ENCODE data around the gene PARN. TPM values are rescaled to one million over a fixed set of nuclear protein-coding genes. Genes with fewer than 3 reads are reported as not detected.

The PARN gene
- total and polyA plus RNA-seq, 4 donors = 12.3 to 44.4 (median 25.2) TPM

DNA sequence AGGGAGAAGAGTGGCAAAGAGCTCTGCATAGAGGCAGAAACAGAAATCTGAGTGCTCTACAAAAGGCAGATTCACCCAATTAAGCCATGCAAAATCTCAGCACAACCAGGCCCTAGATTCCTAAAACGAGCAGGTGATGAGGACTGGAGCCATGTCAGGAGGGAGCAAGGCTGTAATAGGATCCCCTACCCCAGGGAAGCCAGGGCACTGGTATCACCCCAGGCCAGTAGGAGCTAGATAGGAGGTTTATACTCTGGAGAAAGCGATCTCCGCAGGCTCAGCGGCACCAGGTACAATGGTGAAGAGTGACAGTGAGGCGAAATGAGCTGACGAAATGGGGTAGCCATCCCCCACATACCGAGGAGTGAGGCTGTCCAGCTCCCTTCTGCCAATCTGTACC lies 171.5 kb downstream of the PARN start:
- DNase-seq (no peak), ATAC-seq (ENCODE audit: insufficient read depth, low FRiP score) (no peak)
- Histone ChIP-seq H3K27me3 (ENCODE audit: control insufficient read depth in 3 of 3, insufficient read depth in 3 of 3, low read length in 2 of 3) (no peaks in the 10 kb centered on the region), H3K9me3 (ENCODE audit: control insufficient read depth in 4 of 4, insufficient read depth in 3 of 4, low read length in 3 of 4) (peaks cover 0 to 1% (median 0%) of the 10 kb centered on the region in 4 donors), H3K4me3 (no peak overlapping the region), H3K27ac (ENCODE audit: low read depth in 1 of 2, low read length in 1 of 2) (no peak overlapping the region), H3K9ac (ENCODE audit: insufficient read depth in 1 of 2, low read length in 2 of 2) (no peak overlapping the region), H3K36me3 (ENCODE audit: control insufficient read depth in 4 of 4, insufficient read depth in 4 of 4, low read length in 4 of 4) (peaks cover 0 to 5% (median 0%) of the 10 kb centered on the region in 4 donors), H3K4me1 (ENCODE audit: control insufficient read depth in 5 of 5, insufficient read depth in 5 of 5, low read length in 5 of 5) (peaks cover 0 to 8% (median 0%) of the 10 kb centered on the region in 5 donors)
- WGBS, 2 donors = 91 to 100% methylated on average over 7 of the region's 7 CpGs
- TF ChIP-seq, protein P1, sequence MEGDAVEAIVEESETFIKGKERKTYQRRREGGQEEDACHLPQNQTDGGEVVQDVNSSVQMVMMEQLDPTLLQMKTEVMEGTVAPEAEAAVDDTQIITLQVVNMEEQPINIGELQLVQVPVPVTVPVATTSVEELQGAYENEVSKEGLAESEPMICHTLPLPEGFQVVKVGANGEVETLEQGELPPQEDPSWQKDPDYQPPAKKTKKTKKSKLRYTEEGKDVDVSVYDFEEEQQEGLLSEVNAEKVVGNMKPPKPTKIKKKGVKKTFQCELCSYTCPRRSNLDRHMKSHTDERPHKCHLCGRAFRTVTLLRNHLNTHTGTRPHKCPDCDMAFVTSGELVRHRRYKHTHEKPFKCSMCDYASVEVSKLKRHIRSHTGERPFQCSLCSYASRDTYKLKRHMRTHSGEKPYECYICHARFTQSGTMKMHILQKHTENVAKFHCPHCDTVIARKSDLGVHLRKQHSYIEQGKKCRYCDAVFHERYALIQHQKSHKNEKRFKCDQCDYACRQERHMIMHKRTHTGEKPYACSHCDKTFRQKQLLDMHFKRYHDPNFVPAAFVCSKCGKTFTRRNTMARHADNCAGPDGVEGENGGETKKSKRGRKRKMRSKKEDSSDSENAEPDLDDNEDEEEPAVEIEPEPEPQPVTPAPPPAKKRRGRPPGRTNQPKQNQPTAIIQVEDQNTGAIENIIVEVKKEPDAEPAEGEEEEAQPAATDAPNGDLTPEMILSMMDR (IDR thresholded peaks at IDR 0.05; ENCODE audit: control extremely low read depth, extremely low read depth) = no peak

DNA sequence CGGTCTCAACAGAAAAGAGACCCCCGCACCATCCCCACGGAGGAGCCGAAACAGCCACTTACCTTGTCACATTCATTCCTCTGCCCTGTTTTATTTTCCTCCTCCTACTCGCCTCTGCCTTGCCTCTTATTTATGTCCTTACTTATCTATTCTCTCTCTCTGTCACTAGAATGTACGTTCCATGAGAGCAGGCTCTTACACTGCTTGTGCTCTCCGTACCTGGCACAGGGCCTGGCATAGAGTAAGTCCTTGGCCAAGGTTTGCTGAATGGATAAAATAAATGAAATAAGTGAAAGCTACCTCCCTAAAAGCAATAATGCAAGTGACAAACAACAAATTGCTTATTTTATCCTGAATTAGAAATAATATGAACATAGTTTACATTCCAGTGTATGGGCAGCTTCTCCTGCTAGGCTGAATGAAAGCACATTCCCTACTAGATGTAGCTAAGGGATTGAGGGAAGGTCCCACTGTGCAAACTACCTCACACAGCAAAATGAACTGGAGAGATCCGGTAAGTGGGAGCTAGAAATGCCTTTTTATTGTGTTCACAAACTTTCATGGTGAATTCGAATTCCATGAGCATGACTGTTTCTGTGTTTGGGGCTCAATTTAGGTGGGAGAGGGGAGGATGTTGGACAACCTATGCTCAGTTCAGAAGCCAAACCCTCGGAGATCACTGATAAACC lies 173.1 kb downstream of the PARN start:
- H3K36me3 ChIP-seq (ENCODE audit: control insufficient read depth in 4 of 4, insufficient read depth in 4 of 4, low read length in 4 of 4) = peaks cover 0 to 5% (median 0%) of the 10 kb centered on the region in 4 donors
- no peak for DNase-seq
- ATAC-seq (ENCODE audit: insufficient read depth, low FRiP score) = no peak
- H3K27me3 ChIP-seq (ENCODE audit: control insufficient read depth in 3 of 3, insufficient read depth in 3 of 3, low read length in 2 of 3) = no peaks in the 10 kb centered on the region
- H3K9me3 ChIP-seq (ENCODE audit: control insufficient read depth in 4 of 4, insufficient read depth in 3 of 4, low read length in 3 of 4) = peaks cover 0 to 1% (median 0%) of the 10 kb centered on the region in 4 donors
- peaks cover 0 to 6% (median 0%) of the 10 kb centered on the region in 5 donors for H3K4me1 ChIP-seq (ENCODE audit: control insufficient read depth in 5 of 5, insufficient read depth in 5 of 5, low read length in 5 of 5)
- H3K4me3 ChIP-seq = no peak overlapping the region
- H3K27ac ChIP-seq (ENCODE audit: low read depth in 1 of 2, low read length in 1 of 2) = no peak overlapping the region
- TF ChIP-seq, protein P1 (IDR thresholded peaks at IDR 0.05; ENCODE audit: control extremely low read depth, extremely low read depth) = no peak
- WGBS, 2 donors = 95 to 97% methylated on average over 10 of the region's 10 CpGs
- no peak overlapping the region for H3K9ac ChIP-seq (ENCODE audit: insufficient read depth in 1 of 2, low read length in 2 of 2)

DNA sequence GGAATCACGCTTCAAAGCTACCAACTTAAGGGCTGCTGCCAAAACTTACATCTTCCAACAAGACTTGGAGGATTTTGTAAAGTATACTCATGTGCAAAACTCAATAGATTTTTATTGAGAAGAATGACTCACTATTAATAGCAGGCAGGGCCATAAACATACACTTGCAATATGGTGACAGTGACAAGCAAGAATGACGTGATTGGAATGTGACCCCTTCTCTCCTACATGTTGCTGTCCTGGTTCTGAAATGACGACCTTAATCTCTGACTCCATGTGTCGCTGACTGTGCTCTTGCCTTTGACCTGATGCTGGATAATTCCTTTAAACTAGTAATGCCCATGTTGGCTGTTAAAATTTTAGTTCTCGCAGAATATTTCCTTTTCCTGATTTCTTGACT lies 174.5 kb downstream of the PARN start:
- TF ChIP-seq, protein P1 (IDR thresholded peaks at IDR 0.05; ENCODE audit: control extremely low read depth, extremely low read depth) = no peak
- ATAC-seq (ENCODE audit: insufficient read depth, low FRiP score) (no peak), DNase-seq (peak in 1 of 3 donors; percentile 4)
- Histone ChIP-seq H3K36me3 (ENCODE audit: control insufficient read depth in 4 of 4, insufficient read depth in 4 of 4, low read length in 4 of 4) (peaks cover 0 to 3% (median 0%) of the 10 kb centered on the region in 4 donors), H3K27me3 (ENCODE audit: control insufficient read depth in 3 of 3, insufficient read depth in 3 of 3, low read length in 2 of 3) (no peaks in the 10 kb centered on the region), H3K4me1 (ENCODE audit: control insufficient read depth in 5 of 5, insufficient read depth in 5 of 5, low read length in 5 of 5) (peaks cover 0 to 3% (median 0%) of the 10 kb centered on the region in 5 donors), H3K27ac (ENCODE audit: low read depth in 1 of 2, low read length in 1 of 2) (no peak overlapping the region), H3K9ac (ENCODE audit: insufficient read depth in 1 of 2, low read length in 2 of 2) (no peak overlapping the region), H3K9me3 (ENCODE audit: control insufficient read depth in 4 of 4, insufficient read depth in 3 of 4, low read length in 3 of 4) (peaks cover 0 to 1% (median 0%) of the 10 kb centered on the region in 4 donors), H3K4me3 (no peak overlapping the region)
- 80 to 85% methylated on average over 5 of the region's 5 CpGs for WGBS, 2 donors

Data from lung (tissue), 12 donors.